H1 (cell line): ENCODE results near the gene CGB7. TPM values are rescaled to one million over a fixed set of nuclear protein-coding genes. Genes with fewer than 3 reads are reported as not detected.
"Not testable (repeated sequence)": the region's sequence is repeated elsewhere in the genome, so short reads cannot be mapped to it uniquely, and the experiment has no call there.

Experiments used
- CTCF ChIA-PET: fragments of 300-600 bp; sonication (Branson Sonifier 250); formaldehyde crosslinking; loops from one replicate; lab custom pipeline; 2021; ENCODE audit not compliant: partially characterized antibody; lab: Charles Lee
- POLR2A ChIA-PET: fragments of 300-600 bp; sonication (Branson Sonifier 250); formaldehyde crosslinking; loops from one replicate; lab custom pipeline; 2021; ENCODE audit warnings: inconsistent platforms; ENCODE audit not compliant: partially characterized antibody; lab: Charles Lee
- DNase-seq, 2 experiments: peaks; one replicate each; pipeline versions ENCODE4 v3.0.0 to v3.0.0-alpha.2; 2010 to 2022; ENCODE audit warnings: low spot score in 2 of 2, low read depth in 1 of 2, mixed read lengths in 1 of 2
- FAIRE-seq: peaks from 2 replicates; lab custom pipeline; 2011; peaks lifted over from hg19 to GRCh38; lab: Jason Lieb, UNC
- H2AFZ ChIP-seq: 2 replicates; pipeline ENCODE4 v1.8.1; 2012; ENCODE audit warnings: low read length, inconsistent platforms
- H2AK5ac ChIP-seq: 2 replicates; pipeline ENCODE4 v1.6.1; 2013; ENCODE audit warnings: low read depth, low read length
- H2BK120ac ChIP-seq: replicated peaks from 2 replicates; pipeline ENCODE3; 2013; ENCODE audit warnings: low read depth, low read length, inconsistent platforms
- H2BK12ac ChIP-seq: 2 replicates; pipeline ENCODE4 v1.6.1; 2013; ENCODE audit warnings: low read depth, low read length
- H2BK15ac ChIP-seq: 2 replicates; pipeline ENCODE4 v1.6.1; 2013; ENCODE audit warnings: low read length
- H2BK20ac ChIP-seq: 2 replicates; pipeline ENCODE4 v1.6.1; 2013; ENCODE audit warnings: low read length
- H2BK5ac ChIP-seq: 2 replicates; pipeline ENCODE4 v1.6.1; 2013; ENCODE audit warnings: low read depth, low read length
- H3K14ac ChIP-seq: 2 replicates; pipeline ENCODE4 v1.6.1; 2013; ENCODE audit warnings: inconsistent platforms; ENCODE audit not compliant: insufficient read length
- H3K18ac ChIP-seq: 2 replicates; pipeline ENCODE4 v1.6.1; 2013; ENCODE audit warnings: low read length; ENCODE audit errors: extremely low read depth
- H3K23ac ChIP-seq: 2 replicates; pipeline ENCODE4 v1.6.1; 2013; ENCODE audit warnings: inconsistent platforms; ENCODE audit not compliant: insufficient read length
- H3K23me2 ChIP-seq: 2 replicates; pipeline ENCODE4 v1.6.1; 2013; ENCODE audit warnings: low read depth, low read length
- H3K27ac ChIP-seq: 2 replicates; pipeline ENCODE4 v1.6.1; 2011; ENCODE audit warnings: low read depth, low read length, inconsistent platforms
- H3K27me3 ChIP-seq, 4 experiments: replicated peaks in 1 of 4; 1 replicate in 1 of 4; 2 replicates in 3 of 4; pipeline versions ENCODE4 v1.6.1 to v1.8.1; 2011 to 2013; ENCODE audit warnings: low read length in 3 of 4, mild to moderate bottlenecking in 3 of 4, inconsistent platforms in 2 of 4, mixed read lengths in 2 of 4, moderate library complexity in 1 of 4; ENCODE audit not compliant: control insufficient read depth in 3 of 4, insufficient read depth in 3 of 4; ENCODE audit errors: extremely low read depth in 1 of 4
- H3K36me3 ChIP-seq, 4 experiments: 2 replicates each; pipeline versions ENCODE4 v1.6.1 to v1.8.1; 2011 to 2013; ENCODE audit warnings: mild to moderate bottlenecking in 4 of 4, low read length in 3 of 4, moderate library complexity in 2 of 4, control low read depth in 1 of 4, inconsistent platforms in 1 of 4; ENCODE audit not compliant: insufficient read depth in 4 of 4, control insufficient read depth in 2 of 4
- H3K4ac ChIP-seq: replicated peaks from 2 replicates; pipeline ENCODE3; 2013; ENCODE audit warnings: low read length, low read depth, mixed read lengths, inconsistent platforms; ENCODE audit not compliant: insufficient read length
- H3K4me1 ChIP-seq, 4 experiments: replicated peaks in 1 of 4; 1 replicate in 1 of 4; 2 replicates in 3 of 4; pipeline versions ENCODE4 v1.6.1 to v1.8.1; 2011 to 2013; ENCODE audit warnings: low read length in 3 of 4, inconsistent platforms in 2 of 4, mixed read lengths in 1 of 4; ENCODE audit not compliant: insufficient read depth in 4 of 4, control insufficient read depth in 3 of 4
- H3K4me2 ChIP-seq, 2 experiments: 2 replicates each; pipeline versions ENCODE4 v1.6.1 to v1.8.1; 2011 to 2013; ENCODE audit warnings: low read depth in 2 of 2, low read length in 2 of 2, control low read depth in 1 of 2, inconsistent platforms in 1 of 2, mild to moderate bottlenecking in 1 of 2; ENCODE audit not compliant: insufficient read depth in 1 of 2
- H3K4me3 ChIP-seq, 4 experiments: fragments of 200-600, 300-600 bp in 1 of 4; sonication (generic), shearing (Covaris generic), sonication (Bioruptor Twin) in 1 of 4; 2 replicates each; pipeline versions ENCODE4 v1.5.1 to v1.8.1; 2011 to 2016; ENCODE audit warnings: low read length in 4 of 4, low read depth in 3 of 4, control low read depth in 2 of 4, inconsistent platforms in 2 of 4, mild to moderate bottlenecking in 2 of 4, mixed read lengths in 1 of 4, moderate library complexity in 1 of 4; ENCODE audit not compliant: insufficient read depth in 2 of 4; ENCODE audit errors: extremely low read depth in 1 of 4
- H3K56ac ChIP-seq: replicated peaks from 2 replicates; pipeline ENCODE3; 2013; ENCODE audit warnings: low read depth, mild to moderate bottlenecking, mixed read lengths, low read length, inconsistent platforms; ENCODE audit not compliant: insufficient read length
- H3K79me1 ChIP-seq: 2 replicates; pipeline ENCODE4 v1.6.1; 2013; ENCODE audit warnings: low read depth, low read length, control low read depth
- H3K79me2 ChIP-seq, 2 experiments: 2 replicates each; pipeline versions ENCODE4 v1.6.1 to v1.8.1; 2012 to 2013; ENCODE audit warnings: low read length in 2 of 2, mild to moderate bottlenecking in 2 of 2, inconsistent platforms in 1 of 2; ENCODE audit not compliant: insufficient read depth in 2 of 2, control insufficient read depth in 1 of 2
- H3K9ac ChIP-seq, 4 experiments: replicated peaks in 1 of 4; 1 replicate in 1 of 4; 2 replicates in 3 of 4; pipeline versions ENCODE4 v1.6.1 to v1.8.1; 2011 to 2013; ENCODE audit warnings: low read depth in 3 of 4, low read length in 3 of 4, control low read depth in 2 of 4, mild to moderate bottlenecking in 2 of 4, moderate library complexity in 2 of 4, inconsistent platforms in 1 of 4; ENCODE audit errors: extremely low read depth in 1 of 4
- H3K9me3 ChIP-seq, 2 experiments: 2 replicates each; pipeline versions ENCODE4 v1.6.1 to v1.8.1; 2012 to 2013; ENCODE audit warnings: mild to moderate bottlenecking in 2 of 2, moderate library complexity in 2 of 2, control low read depth in 1 of 2, inconsistent platforms in 1 of 2, low read depth in 1 of 2, low read length in 1 of 2, mixed read lengths in 1 of 2; ENCODE audit not compliant: insufficient read depth in 2 of 2
- H4K20me1 ChIP-seq, 2 experiments: replicated peaks in 1 of 2; 2 replicates each; pipeline versions ENCODE3 to v1.8.1; 2011 to 2013; ENCODE audit warnings: inconsistent platforms in 2 of 2, low read length in 2 of 2, mild to moderate bottlenecking in 1 of 2; ENCODE audit not compliant: insufficient read depth in 2 of 2, control insufficient read depth in 1 of 2
- H4K5ac ChIP-seq: 2 replicates; pipeline ENCODE4 v1.6.1; 2013; ENCODE audit warnings: low read length, low read depth, mixed read lengths, inconsistent platforms; ENCODE audit not compliant: insufficient read length
- H4K8ac ChIP-seq: 2 replicates; pipeline ENCODE4 v1.8.0; 2013; ENCODE audit warnings: mild to moderate bottlenecking, moderate library complexity, low read length, inconsistent platforms; ENCODE audit not compliant: insufficient read depth; ENCODE audit errors: extremely low read depth
- H4K91ac ChIP-seq: replicated peaks from 2 replicates; pipeline ENCODE3; 2013; ENCODE audit warnings: low read length, mixed read lengths, inconsistent platforms; ENCODE audit not compliant: insufficient read length
- EZH2 ChIP-seq: fragments of 200-600 bp; sonication (generic); IDR thresholded peaks from 2 replicates; pipeline ENCODE4 v1.7.1; 2012; ENCODE audit warnings: low read depth, mild to moderate bottlenecking, moderate library complexity, low read length, inconsistent platforms; ENCODE audit not compliant: severe bottlenecking
- SUZ12 ChIP-seq: fragments of 200-600 bp; sonication (generic); IDR thresholded peaks from 2 replicates; pipeline ENCODE4 v1.6.1; 2012; ENCODE audit warnings: mild to moderate bottlenecking, inconsistent platforms, low read length, moderate library complexity, mixed read lengths
- WGBS, 2 experiments: shearing (Covaris generic) in 1 of 2; methylation state at CpG; one replicate each; pipeline versions ENCODE4 v1.1.6 to v1.1.7; 2013 to 2015; ENCODE audit warnings: low lambda C conversion rate in 2 of 2, mixed read lengths in 2 of 2, inconsistent platforms in 1 of 2, low coverage in 1 of 2, missing lambda C conversion rate in 1 of 2; ENCODE audit not compliant: insufficient replicate concordance in 2 of 2, insufficient coverage in 1 of 2, insufficient read length in 1 of 2; ENCODE audit errors: extremely low coverage in 1 of 2, missing lambda C conversion rate in 1 of 2; 5-methylcytosine and 5-hydroxymethylcytosine counted together
- polyA plus RNA-seq, 7 experiments: library from polyadenylated mRNA; depleted of rRNA in 3 of 7; stranded (reverse) in 5 of 7; unstranded in 2 of 7; fragments of >200 nt in 5 of 7; fragments of 200-250 nt in 2 of 7; gene quantifications; 1 replicate in 5 of 7; 2 replicates in 1 of 7; 4 replicates in 1 of 7; pipeline versions ENCODE4 v1.2.1 to v1.2.3, GENCODE V29; 2011 to 2013; ENCODE audit warnings: missing spikeins in 2 of 7, mixed read lengths in 2 of 7
- total RNA-seq: library from RNA; stranded (reverse); fragmentation: NEBNext Ultra II Directional; extraction: Animal tissue kit (Norgen Biotek cat#: 25700); gene quantifications from 2 replicates; pipeline ENCODE4 v1.2.1, GENCODE V29; 2021

The CGB7 gene
- total and polyA plus RNA-seq, 2 of the 8 experiments (the other 6 are each of a cell fraction or from before 2014, with no cell fraction given), result 1.2 to 2.2 TPM

- H4K8ac ChIP-seq, FAIRE-seq, H4K91ac ChIP-seq, H3K56ac ChIP-seq, H2BK5ac ChIP-seq, H3K79me2 ChIP-seq, H2BK120ac ChIP-seq, H3K23ac ChIP-seq, H2BK20ac ChIP-seq, H3K27ac ChIP-seq, H2AK5ac ChIP-seq, H3K4ac ChIP-seq, H3K79me1 ChIP-seq, H2BK15ac ChIP-seq, H3K9me3 ChIP-seq, H4K5ac ChIP-seq, H3K18ac ChIP-seq, H3K36me3 ChIP-seq, H3K14ac ChIP-seq, H3K23me2 ChIP-seq, H3K9ac ChIP-seq, H4K20me1 ChIP-seq, H2BK12ac ChIP-seq: not testable (repeated sequence)
- peaks cover 10 to 48% (median 44%) of the 10 kb centered on the region in 4 experiments for H3K27me3 ChIP-seq
- H2AFZ ChIP-seq, result peak overlapping the region; percentile 33; the same call in 1 of the 2 replicates
- DNase-seq, result peak in 1 of 2 experiments; percentile 65
- H3K4me2 ChIP-seq, result peak overlapping the region; percentile 80 to 83
- peak; percentile 75 for TF ChIP-seq EZH2
- peak; percentile 78; the same call in 1 of the 2 replicates for TF ChIP-seq SUZ12
- peak overlapping the region; percentile 36 to 64 (median 50); a peak in 7 of 8 replicates for H3K4me3 ChIP-seq
- peaks cover 0 to 11% (median 9%) of the 10 kb centered on the region in 4 experiments; a peak in 6 of 7 replicates for H3K4me1 ChIP-seq
- POLR2A ChIA-PET, result interaction anchor here (0.6 to 1.0 kb wide), 3 partner anchors 10 to 1396 kb away, joined by 3 to 4 read pairs (median 3); no protein-coding TSS in a partner anchor
- CTCF ChIA-PET, result interaction anchor here (0.6 to 1.3 kb wide), 8 partner anchors 12 to 165 kb away, joined by 3 to 6 read pairs (median 3); partner anchors contain the start of gene KCNA7
- WGBS, 2 experiments, result 34% methylated on average over 19 of the region's 34 CpGs; no CpG with 5 or more reads in 1 of the 2 experiments
These were observed 500 bp downstream of the CGB7 start for GRCh38 chr19:49056902-49057596.
